SK-N-DZ (cell line): ENCODE measurements around the gene ARHGAP26.
A peak's percentile ranks its signal among the peaks of the same experiment; 100 is the strongest.

ENCODE experiments used
- DNase-seq: peaks from one replicate; pipeline ENCODE4 v3.0.0-alpha.2; 2015; ENCODE audit warnings: low spot score

ARHGAP26 gene

GRCh38 chr5:143037071-143037470 lies 266.9 kb downstream of the ARHGAP26 start:
- DNase-seq, result no peak

GRCh38 chr5:143037708-143038107 lies 267.5 kb downstream of the ARHGAP26 start:
- peak; percentile 11 for DNase-seq

GRCh38 chr5:143040622-143041021 lies 270.4 kb downstream of the ARHGAP26 start:
- DNase-seq, result no peak

GRCh38 chr5:143041461-143041860 lies 271.3 kb downstream of the ARHGAP26 start:
- DNase-seq, result peak; percentile 85

GRCh38 chr5:143041972-143042770 lies 272.0 kb downstream of the ARHGAP26 start:
- DNase-seq, result peak; percentile 33

- no peak for DNase-seq
Observed at GRCh38 chr5:143044265-143044664, 274.1 kb downstream of the ARHGAP26 start.

- peak; percentile 53 for DNase-seq
Observed at GRCh38 chr5:143045062-143045461, 274.9 kb downstream of the ARHGAP26 start.

- no peak for DNase-seq
Observed at GRCh38 chr5:143046314-143046713, 276.1 kb downstream of the ARHGAP26 start.

- DNase-seq, result no peak
Observed at GRCh38 chr5:143047091-143047490, 276.9 kb downstream of the ARHGAP26 start.

- DNase-seq, result no peak
Observed at GRCh38 chr5:143050183-143050582, 280.0 kb downstream of the ARHGAP26 start.

GRCh38 chr5:143051244-143052058 lies 281.3 kb downstream of the ARHGAP26 start:
- peak; percentile 10 for DNase-seq

- DNase-seq, result no peak
Observed at GRCh38 chr5:143052967-143053682, 282.9 kb downstream of the ARHGAP26 start.

GRCh38 chr5:143053780-143054179 lies 283.6 kb downstream of the ARHGAP26 start:
- DNase-seq, result no peak

GRCh38 chr5:143054480-143054941 lies 284.3 kb downstream of the ARHGAP26 start:
- no peak for DNase-seq

- DNase-seq, result no peak
Observed at GRCh38 chr5:143055596-143056338, 285.6 kb downstream of the ARHGAP26 start.

- DNase-seq, result no peak
Observed at GRCh38 chr5:143056339-143056704, 286.1 kb downstream of the ARHGAP26 start.

GRCh38 chr5:143056792-143057579 lies 286.8 kb downstream of the ARHGAP26 start:
- no peak for DNase-seq

GRCh38 chr5:143057580-143057999 lies 287.4 kb downstream of the ARHGAP26 start:
- no peak for DNase-seq

- DNase-seq, result no peak
Observed at GRCh38 chr5:143059355-143059754, 289.2 kb downstream of the ARHGAP26 start.

GRCh38 chr5:143059976-143060765 lies 290.0 kb downstream of the ARHGAP26 start:
- no peak for DNase-seq
